GM18519 (cell line): Measurements from ENCODE around the gene HAPLN1.

Experiments
- ATAC-seq: cut with Tn5 transposase; IDR thresholded peaks from one replicate; pipeline ENCODE4 v1.9.1; 2021; ENCODE audit warnings: mild to moderate bottlenecking, moderate library complexity; ENCODE audit not compliant: unreplicated experiment, low FRiP score

The HAPLN1 gene

GRCh38 chr5:83718936-83719495, 1.6 kb downstream of the HAPLN1 start:
- no peak for ATAC-seq

- peak; percentile 75 for ATAC-seq
These were observed 2.3 kb downstream of the HAPLN1 start for GRCh38 chr5:83718195-83718825.

GRCh38 chr5:83715236-83716065, 5.2 kb downstream of the HAPLN1 start:
- no peak for ATAC-seq

GRCh38 chr5:83714810-83715209, 5.8 kb downstream of the HAPLN1 start:
- no peak for ATAC-seq

DNA sequence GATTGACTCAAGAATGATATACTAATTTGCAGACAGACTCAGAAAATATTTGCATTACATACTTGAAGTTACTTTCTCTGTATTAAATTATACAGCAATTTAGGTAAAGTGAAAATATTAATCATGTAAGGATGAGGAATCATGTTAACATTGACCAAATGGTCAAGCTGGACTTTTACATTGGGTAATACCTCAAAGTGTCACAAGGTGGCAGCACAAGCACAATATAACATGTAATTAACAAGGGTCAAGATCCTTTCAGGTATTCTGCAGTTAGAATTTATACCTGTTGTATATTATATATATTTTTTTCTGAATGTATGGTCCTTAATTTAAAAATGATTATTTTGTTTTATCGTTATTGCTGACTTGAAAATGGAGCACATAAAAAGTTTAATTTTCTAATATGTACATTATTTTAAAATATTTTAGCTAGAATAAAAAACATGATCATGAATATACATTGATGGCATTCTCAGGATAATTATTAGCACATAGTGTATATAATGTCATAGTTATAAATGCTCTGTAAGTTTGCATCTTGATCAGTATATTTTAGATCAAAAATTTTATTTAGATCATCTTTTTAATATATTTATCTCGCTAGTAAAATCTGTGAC, 8.6 kb downstream of the HAPLN1 start:
- ATAC-seq = peak; percentile 69

GRCh38 chr5:83709973-83710372, 10.7 kb downstream of the HAPLN1 start:
- ATAC-seq = no peak

- ATAC-seq = no peak
These were observed 12.5 kb downstream of the HAPLN1 start for GRCh38 chr5:83708170-83708569.

- ATAC-seq = peak; percentile 49
These were observed 17.6 kb downstream of the HAPLN1 start for GRCh38 chr5:83703059-83703458.

- ATAC-seq = no peak
These were observed 18.8 kb downstream of the HAPLN1 start for GRCh38 chr5:83701886-83702285.

- ATAC-seq = no peak
These were observed 30.8 kb downstream of the HAPLN1 start for GRCh38 chr5:83689881-83690280.

DNA sequence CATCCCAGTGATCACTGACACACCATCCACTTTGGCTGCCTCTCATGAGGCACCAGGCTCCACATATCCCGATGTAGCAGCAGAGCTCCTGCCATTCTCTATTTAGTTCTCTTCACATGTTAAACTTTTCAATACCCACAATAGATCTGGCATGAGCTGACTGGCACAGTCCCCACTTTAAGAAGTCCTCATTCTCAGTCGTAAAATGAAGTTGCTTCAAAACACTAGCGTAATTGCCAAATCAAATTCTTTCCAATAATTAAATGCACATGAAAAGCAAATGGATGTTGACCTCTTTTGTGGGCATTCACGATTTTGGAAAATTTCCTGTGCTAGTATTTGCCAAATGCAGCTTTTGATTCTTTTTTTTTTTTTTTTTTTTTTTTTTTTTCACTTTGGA, 32.4 kb downstream of the HAPLN1 start:
- ATAC-seq = no peak

DNA sequence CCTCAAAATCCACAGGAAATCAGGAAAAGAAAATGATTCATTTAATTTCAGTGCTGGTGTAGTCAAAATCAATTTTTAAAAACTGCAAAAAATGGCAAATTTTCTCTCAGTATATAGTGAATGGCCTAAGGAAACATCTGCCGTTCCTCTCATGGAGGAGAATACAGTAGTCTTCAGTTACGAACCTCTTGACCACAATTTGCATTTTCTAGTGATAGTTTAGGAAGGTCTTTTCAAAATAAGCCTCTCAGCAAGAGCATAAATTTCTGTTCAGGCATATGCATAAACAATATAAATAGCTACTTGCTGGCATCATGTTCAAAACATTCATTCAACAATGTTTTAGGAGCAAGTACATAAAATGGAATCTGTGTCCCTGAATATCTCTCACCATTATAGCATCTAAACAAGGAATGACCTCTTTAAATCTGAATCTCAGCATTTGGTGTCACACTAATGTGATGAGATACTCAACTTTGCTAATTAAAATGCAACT, 33.5 kb downstream of the HAPLN1 start:
- ATAC-seq = no peak

GRCh38 chr5:83686251-83686650, 34.4 kb downstream of the HAPLN1 start:
- no peak for ATAC-seq

DNA sequence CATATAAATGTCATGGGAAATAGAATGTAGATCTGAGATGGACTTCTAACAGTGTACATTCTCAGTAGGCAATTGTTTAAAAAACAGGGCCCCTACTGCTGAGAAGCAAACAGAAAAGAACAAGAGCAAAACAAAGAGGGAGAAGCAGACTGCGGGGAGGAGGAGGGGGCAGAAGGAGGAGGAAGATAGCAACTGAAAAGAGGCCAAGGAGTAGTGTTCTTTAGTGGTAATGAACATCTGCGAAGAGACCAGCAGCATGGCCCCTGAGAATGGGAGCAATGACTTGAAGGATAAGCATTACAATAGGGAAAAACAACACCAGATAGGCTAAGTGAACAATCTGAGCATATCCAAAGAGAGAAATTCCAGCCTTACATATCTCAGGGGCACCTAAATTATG, 36.8 kb downstream of the HAPLN1 start:
- no peak for ATAC-seq

- ATAC-seq = no peak
These were observed 48.0 kb downstream of the HAPLN1 start for GRCh38 chr5:83672646-83673045.

DNA sequence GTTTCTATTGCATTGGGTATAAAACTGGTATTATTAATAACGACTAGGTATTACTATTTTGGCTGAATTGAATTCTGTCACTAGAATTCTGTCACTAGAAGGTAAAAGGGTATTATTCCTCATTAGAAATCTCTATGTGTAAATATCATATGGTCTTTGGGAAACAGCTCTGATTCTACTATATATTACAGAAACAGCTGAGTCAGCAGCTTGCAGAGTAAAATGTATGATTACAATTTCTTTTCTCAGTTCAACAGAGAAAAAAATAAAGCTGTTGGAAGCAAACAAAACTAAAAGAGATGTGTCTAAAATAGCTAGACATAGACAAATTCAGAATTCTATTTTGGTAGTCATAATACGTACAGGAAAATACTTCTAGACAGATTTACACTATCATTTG, 48.5 kb downstream of the HAPLN1 start:
- ATAC-seq = no peak

- no peak for ATAC-seq
These were observed 55.0 kb downstream of the HAPLN1 start for GRCh38 chr5:83665631-83666030.

- peak; percentile 96 for ATAC-seq
These were observed 58.1 kb downstream of the HAPLN1 start for GRCh38 chr5:83662558-83662957.

GRCh38 chr5:83657807-83658525, 62.7 kb downstream of the HAPLN1 start:
- no peak for ATAC-seq

- ATAC-seq = peak; percentile 74
These were observed 66.1 kb downstream of the HAPLN1 start for GRCh38 chr5:83654427-83654994.
